Activated T-helper 17 cell treated with anti-CD3 and anti-CD28 coated beads, Interleukin-2, amount 50 U/mL, for 72 hours (primary cell): ENCODE data around the gene ARMH4. TPM values are rescaled to one million over a fixed set of nuclear protein-coding genes. Genes with fewer than 3 reads are reported as not detected.
A peak's percentile ranks its signal among the peaks of the same experiment; 100 is the strongest.

Experiments used
- ATAC-seq: fragments of 150-1000 bp; cut with Tn5 transposase; replicated peaks from 2 replicates; pipeline ENCODE4 v1.10.0; 2021; ENCODE audit warnings: mild to moderate bottlenecking, moderate library complexity
- H3K27ac Mint-ChIP-seq: one replicate; pipeline ENCODE4 v1.8.0; 2022; ENCODE audit warnings: mixed read lengths
- H3K27me3 Mint-ChIP-seq: one replicate; pipeline ENCODE4 v1.8.0; 2022; ENCODE audit warnings: mixed read lengths
- H3K36me3 Mint-ChIP-seq: one replicate; pipeline ENCODE4 v1.8.0; 2022; ENCODE audit warnings: low read depth, mild to moderate bottlenecking, mixed read lengths
- H3K4me1 Mint-ChIP-seq: one replicate; pipeline ENCODE4 v1.8.0; 2022; ENCODE audit warnings: mixed read lengths
- H3K4me3 Mint-ChIP-seq: one replicate; pipeline ENCODE4 v1.8.0; 2022; ENCODE audit warnings: mild to moderate bottlenecking, mixed read lengths
- H3K9me3 Mint-ChIP-seq: one replicate; pipeline ENCODE4 v1.8.0; 2022; ENCODE audit warnings: mixed read lengths
- total RNA-seq, 2 donors: library from RNA; stranded (reverse); gene quantifications; one replicate each; pipeline ENCODE4 v1.2.3, GENCODE V29; 2022

The ARMH4 gene
- total RNA-seq, 2 donors from 2014 or later: not detected

DNA sequence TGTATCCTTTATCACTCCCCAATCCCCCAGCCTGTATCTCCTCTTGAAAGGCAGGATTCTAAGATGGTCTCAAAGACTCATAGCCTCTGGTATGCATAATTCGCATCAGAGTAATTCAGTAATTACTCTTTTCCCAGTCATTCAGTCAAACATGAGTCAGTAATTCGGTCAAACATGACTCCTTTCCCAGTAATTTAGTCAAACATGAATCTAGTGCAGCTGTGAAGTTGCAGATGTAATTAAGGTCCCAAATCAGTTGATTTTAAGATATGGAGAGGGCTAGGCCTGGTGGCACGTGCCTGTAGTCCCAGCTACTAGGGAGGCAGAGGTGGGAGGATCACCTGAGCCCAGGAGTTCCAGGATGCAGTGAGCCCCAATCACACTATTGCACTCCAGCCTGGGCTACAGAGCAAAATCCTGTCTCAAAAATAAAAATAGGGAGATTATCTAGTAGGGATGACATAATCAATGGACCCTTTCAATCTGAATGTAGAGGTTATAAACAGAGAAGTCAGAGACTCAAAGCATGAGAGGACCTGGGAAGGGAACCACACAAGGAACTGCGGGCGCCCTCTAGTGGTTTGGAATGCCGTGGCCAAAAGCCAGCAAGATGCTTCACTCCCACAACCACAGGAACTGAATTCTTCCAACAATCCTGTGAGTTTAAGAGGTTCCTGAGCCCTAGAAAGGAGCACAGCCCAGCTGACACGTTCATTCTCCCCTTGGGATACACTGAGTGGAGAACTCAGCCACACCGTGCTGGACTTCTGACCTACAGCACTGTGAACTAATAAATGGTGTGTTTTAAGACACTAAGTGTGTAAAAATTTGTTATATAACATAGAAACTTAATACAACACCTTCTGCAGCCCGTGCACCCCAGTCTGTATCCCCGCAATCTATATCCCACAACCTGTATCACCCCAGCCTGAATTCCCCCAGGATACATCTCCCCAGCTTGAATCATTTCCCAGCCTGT is 14.3 kb upstream of the ARMH4 start:
- Mint-ChIP-seq H3K36me3 (no peaks in the 10 kb centered on the region), H3K27ac (peak overlapping the region; percentile 27), H3K27me3 (peaks cover 5% of the 10 kb centered on the region), H3K4me3 (no peak overlapping the region), H3K9me3 (no peaks in the 10 kb centered on the region), H3K4me1 (peaks cover 7% of the 10 kb centered on the region)
- ATAC-seq: peak; percentile 83

DNA sequence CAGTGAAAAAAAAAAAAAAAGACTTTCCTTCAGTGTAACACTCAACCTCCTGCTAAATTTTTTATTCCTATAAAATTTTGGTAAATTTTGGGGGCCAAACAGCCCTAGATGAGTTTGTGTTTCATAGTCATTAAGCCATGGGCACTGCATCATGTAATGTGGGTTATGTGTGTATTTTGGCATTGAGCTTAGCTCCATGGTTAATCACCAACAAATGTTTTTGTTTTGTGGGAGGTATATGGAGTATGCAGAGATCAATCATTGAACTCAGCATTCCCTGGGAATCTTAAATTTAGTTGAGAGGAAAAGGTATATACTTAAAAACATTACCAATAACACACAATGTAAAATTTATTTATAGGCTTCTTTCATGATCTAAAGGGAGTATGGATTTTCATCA is 8.5 kb upstream of the ARMH4 start:
- Mint-ChIP-seq H3K9me3 (no peaks in the 10 kb centered on the region), H3K27ac (no peak overlapping the region), H3K4me1 (no peaks in the 10 kb centered on the region), H3K4me3 (no peak overlapping the region), H3K27me3 (peaks cover 15% of the 10 kb centered on the region), H3K36me3 (no peaks in the 10 kb centered on the region)
- ATAC-seq: no peak

DNA sequence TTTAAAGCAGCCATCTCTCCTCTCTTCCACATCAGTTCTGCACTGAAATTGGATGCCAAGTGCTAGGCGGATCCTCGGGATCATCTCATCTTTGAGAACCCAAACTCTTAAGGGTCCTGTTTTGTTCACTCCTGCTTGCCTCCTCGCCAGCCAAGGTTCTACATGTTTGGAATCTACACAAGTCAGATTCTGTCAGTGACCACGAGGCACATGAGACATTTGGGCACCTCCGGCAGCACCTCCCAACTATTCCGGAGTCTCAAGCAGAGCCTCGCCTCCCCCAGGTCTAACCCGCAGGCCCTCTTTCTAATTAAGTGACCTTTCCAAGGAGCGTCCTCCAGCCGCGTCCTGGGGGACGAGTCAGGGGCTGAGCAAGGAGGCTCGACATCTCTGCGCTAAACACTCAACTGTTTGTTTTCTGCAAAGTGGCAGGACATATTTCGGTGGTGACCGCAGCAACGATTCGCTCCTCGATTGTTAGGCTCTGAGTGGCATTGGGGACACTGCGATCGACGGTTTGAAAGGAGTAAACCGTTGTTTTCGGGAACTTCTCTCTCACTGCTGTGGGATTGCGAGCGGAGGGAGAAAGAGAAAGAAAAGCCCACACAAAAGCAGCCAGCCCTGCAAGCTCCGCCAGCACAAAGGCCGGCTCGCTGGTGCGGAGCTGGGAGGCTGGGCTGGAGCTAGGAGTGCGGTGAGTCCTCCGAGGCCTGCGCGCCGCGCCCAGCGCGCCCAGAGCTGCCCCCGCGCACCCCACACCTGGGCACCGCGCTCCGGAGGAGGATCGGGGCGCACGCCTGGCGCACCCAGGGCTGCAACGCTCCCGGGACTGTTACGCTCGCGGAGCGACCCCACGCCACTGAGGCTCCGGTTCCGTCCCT is 640 bp downstream of the ARMH4 start:
- H3K9me3 Mint-ChIP-seq: no peaks in the 10 kb centered on the region
- H3K27me3 Mint-ChIP-seq: peaks cover 40% of the 10 kb centered on the region
- H3K4me3 Mint-ChIP-seq: peak overlapping the region; percentile 48
- H3K27ac Mint-ChIP-seq: no peak overlapping the region
- ATAC-seq: peak; percentile 63
- H3K36me3 Mint-ChIP-seq: no peaks in the 10 kb centered on the region
- H3K4me1 Mint-ChIP-seq: no peaks in the 10 kb centered on the region

- Mint-ChIP-seq H3K9me3 (no peaks in the 10 kb centered on the region), H3K4me3 (peak overlapping the region; percentile 48), H3K27ac (no peak overlapping the region), H3K4me1 (no peaks in the 10 kb centered on the region), H3K36me3 (no peaks in the 10 kb centered on the region), H3K27me3 (peaks cover 41% of the 10 kb centered on the region)
- ATAC-seq: no peak
Observed at GRCh38 chr14:58150243-58150805, 1.7 kb downstream of the ARMH4 start.

- Mint-ChIP-seq H3K4me1 (no peaks in the 10 kb centered on the region), H3K9me3 (no peaks in the 10 kb centered on the region), H3K4me3 (no peak overlapping the region), H3K27ac (no peak overlapping the region), H3K27me3 (peaks cover 39% of the 10 kb centered on the region), H3K36me3 (no peaks in the 10 kb centered on the region)
- ATAC-seq: no peak
Observed at GRCh38 chr14:58149196-58149595, 2.8 kb downstream of the ARMH4 start.

GRCh38 chr14:58146399-58146798 is 5.6 kb downstream of the ARMH4 start:
- Mint-ChIP-seq H3K9me3 (no peaks in the 10 kb centered on the region), H3K36me3 (no peaks in the 10 kb centered on the region), H3K27me3 (peaks cover 34% of the 10 kb centered on the region), H3K27ac (no peak overlapping the region), H3K4me1 (no peaks in the 10 kb centered on the region), H3K4me3 (no peak overlapping the region)
- no peak for ATAC-seq

GRCh38 chr14:58145936-58146335 is 6.1 kb downstream of the ARMH4 start:
- Mint-ChIP-seq H3K4me3 (no peak overlapping the region), H3K27ac (no peak overlapping the region), H3K4me1 (no peaks in the 10 kb centered on the region), H3K9me3 (no peaks in the 10 kb centered on the region), H3K36me3 (no peaks in the 10 kb centered on the region), H3K27me3 (peaks cover 30% of the 10 kb centered on the region)
- ATAC-seq: no peak

GRCh38 chr14:58143106-58143505 is 8.9 kb downstream of the ARMH4 start:
- H3K9me3 Mint-ChIP-seq: no peaks in the 10 kb centered on the region
- H3K36me3 Mint-ChIP-seq: no peaks in the 10 kb centered on the region
- H3K27me3 Mint-ChIP-seq: peaks cover 13% of the 10 kb centered on the region

GRCh38 chr14:58141893-58142292 is 10.1 kb downstream of the ARMH4 start:
- H3K9me3 Mint-ChIP-seq: no peaks in the 10 kb centered on the region
- H3K36me3 Mint-ChIP-seq: no peaks in the 10 kb centered on the region
- no peak overlapping the region for H3K27ac Mint-ChIP-seq
- H3K27me3 Mint-ChIP-seq: peaks cover 11% of the 10 kb centered on the region
- H3K4me1 Mint-ChIP-seq: no peaks in the 10 kb centered on the region
- no peak for ATAC-seq
- no peak overlapping the region for H3K4me3 Mint-ChIP-seq

More at GRCh38 chr14:58143106-58143505, 8.9 kb downstream of the ARMH4 start:
- Mint-ChIP-seq H3K4me3 (no peak overlapping the region), H3K27ac (no peak overlapping the region), H3K4me1 (no peaks in the 10 kb centered on the region)
- ATAC-seq: no peak

DNA sequence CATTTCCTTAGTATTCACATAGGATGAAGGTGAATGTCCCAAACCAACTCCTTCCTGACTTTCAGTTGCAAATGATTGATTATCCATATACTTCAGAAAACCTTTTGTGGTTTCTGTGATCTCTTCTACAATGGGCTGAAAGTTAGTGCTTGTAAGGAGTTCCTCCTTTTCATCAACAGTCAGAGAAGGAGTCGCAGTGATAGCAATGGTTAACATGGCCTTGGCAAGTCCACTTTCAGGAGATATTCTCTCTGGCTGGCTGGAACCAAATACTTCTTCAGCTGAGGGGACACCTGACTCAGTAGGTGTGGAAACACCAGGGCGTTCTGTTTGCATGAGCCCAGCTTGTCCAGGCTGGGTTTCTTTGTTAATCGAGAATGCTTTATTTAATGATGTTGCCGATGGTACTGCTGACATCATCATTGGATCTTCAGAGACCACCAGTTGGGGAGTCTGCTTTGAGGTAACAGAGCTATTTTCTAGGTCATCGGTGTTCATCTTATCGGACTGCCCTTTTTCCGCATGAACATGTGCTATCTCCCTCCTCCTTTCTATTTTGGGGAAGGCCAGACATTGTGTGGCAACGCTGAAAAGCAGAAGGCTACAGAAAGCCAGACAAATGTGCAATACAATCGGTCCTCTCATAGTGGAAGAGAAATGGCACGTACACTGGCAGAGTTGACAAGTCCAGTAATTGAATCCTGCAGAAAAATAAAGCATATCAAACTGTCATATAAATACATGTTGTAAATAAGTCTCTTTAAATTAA is 13.1 kb downstream of the ARMH4 start:
- Mint-ChIP-seq H3K4me3 (no peak overlapping the region), H3K27ac (no peak overlapping the region), H3K27me3 (peaks cover 3% of the 10 kb centered on the region), H3K9me3 (no peaks in the 10 kb centered on the region), H3K4me1 (no peaks in the 10 kb centered on the region), H3K36me3 (no peaks in the 10 kb centered on the region)
- ATAC-seq: no peak

GRCh38 chr14:58138031-58138713 is 13.8 kb downstream of the ARMH4 start:
- Mint-ChIP-seq H3K4me3 (no peak overlapping the region), H3K9me3 (no peaks in the 10 kb centered on the region), H3K27ac (no peak overlapping the region), H3K4me1 (no peaks in the 10 kb centered on the region), H3K27me3 (peaks cover 3% of the 10 kb centered on the region), H3K36me3 (no peaks in the 10 kb centered on the region)
- no peak for ATAC-seq

- no peak overlapping the region for H3K4me3 Mint-ChIP-seq
Observed at GRCh38 chr14:58133739-58134138, 18.3 kb downstream of the ARMH4 start.

DNA sequence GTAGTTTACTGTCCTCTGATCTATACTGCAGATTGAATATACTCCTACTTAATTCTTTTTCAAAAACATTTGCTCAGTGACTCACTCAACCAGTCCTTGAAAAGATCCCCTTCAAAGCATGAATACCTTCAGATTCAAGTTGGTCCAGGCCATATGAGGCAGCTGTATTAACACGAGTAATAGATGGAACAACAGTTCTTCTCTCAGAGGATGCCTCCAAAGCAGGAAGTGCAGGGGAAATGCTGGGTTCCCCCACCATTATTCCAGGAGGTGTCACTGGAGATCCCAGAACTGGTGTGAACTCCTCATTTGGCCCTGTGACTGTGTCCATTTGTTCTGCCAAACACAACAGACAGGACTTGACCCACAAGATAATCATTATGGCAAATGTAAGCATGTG is 20.6 kb downstream of the ARMH4 start:
- Mint-ChIP-seq H3K36me3 (no peaks in the 10 kb centered on the region), H3K27ac (no peak overlapping the region), H3K4me3 (no peak overlapping the region)

More at GRCh38 chr14:58133739-58134138, 18.3 kb downstream of the ARMH4 start:
- H3K27me3 Mint-ChIP-seq: peaks cover 8% of the 10 kb centered on the region
- no peak overlapping the region for H3K27ac Mint-ChIP-seq
- no peaks in the 10 kb centered on the region for H3K36me3 Mint-ChIP-seq
- no peak for ATAC-seq
- H3K4me1 Mint-ChIP-seq: no peaks in the 10 kb centered on the region
- no peaks in the 10 kb centered on the region for H3K9me3 Mint-ChIP-seq

More for the DNA sequence above, 20.6 kb downstream of the ARMH4 start:
- Mint-ChIP-seq H3K9me3 (no peaks in the 10 kb centered on the region), H3K27me3 (peaks cover 4% of the 10 kb centered on the region), H3K4me1 (no peaks in the 10 kb centered on the region)
- no peak for ATAC-seq
